Adrenal gland (tissue), 12 donors: ENCODE data around the gene MAPRE3. TPM values are rescaled to one million over a fixed set of nuclear protein-coding genes. Genes with fewer than 3 reads are reported as not detected.

ENCODE experiments used
- DNase-seq, 7 donors: peaks; one replicate each; pipeline ENCODE4 v3.0.0-alpha.2; 2019 to 2020
- H3K27ac ChIP-seq, 5 donors: fragments of 200-600 bp; sonication (generic) in 4 of 5; 1 replicate in 3 of 5; 2 replicates in 2 of 5; pipeline versions ENCODE4 v1.5.1 to v1.8.0; 2016 to 2020; ENCODE audit warnings: mild to moderate bottlenecking in 1 of 5
- H3K27me3 ChIP-seq: fragments of 200-600 bp; 2 replicates; pipeline ENCODE4 v1.8.0; 2021
- H3K36me3 ChIP-seq, 2 donors: fragments of 200-600 bp; replicated peaks in 1 of 2; 1 replicate in 1 of 2; 2 replicates in 1 of 2; pipeline versions ENCODE4 v1.5.1 to v1.8.0; 2018 to 2022
- H3K4me1 ChIP-seq, 2 donors: fragments of 200-600 bp; replicated peaks in 1 of 2; 1 replicate in 1 of 2; 2 replicates in 1 of 2; pipeline versions ENCODE4 v1.5.1 to v1.8.0; 2018 to 2021
- H3K4me3 ChIP-seq, 4 donors: fragments of 200-600 bp; sonication (generic) in 3 of 4; one replicate each; pipeline ENCODE4 v1.5.1; 2016 to 2018
- H3K9me3 ChIP-seq, 3 donors: fragments of 200-600 bp; sonication (generic) in 1 of 3; replicated peaks in 1 of 3; 1 replicate in 2 of 3; 2 replicates in 1 of 3; pipeline versions ENCODE4 v1.5.1 to v1.8.0; 2016 to 2021
- CTCF ChIP-seq, 6 experiments: fragments of 450-650 bp in 4 of 6; fragments of 200-600 bp in 2 of 6; sonication (generic) in 1 of 6; IDR thresholded peaks; 1 replicate in 5 of 6; 2 replicates in 1 of 6; pipeline versions ENCODE4 v1.5.1 to v1.8.0; 2016 to 2021; ENCODE audit warnings: antibody characterized with exemption in 6 of 6, mild to moderate bottlenecking in 2 of 6, moderate library complexity in 1 of 6
- POLR2A ChIP-seq, 2 donors: fragments of 450-650 bp; IDR thresholded peaks; one replicate each; pipeline ENCODE4 v1.6.1; 2017; ENCODE audit warnings: antibody characterized with exemption in 2 of 2, mild to moderate bottlenecking in 2 of 2, moderate library complexity in 1 of 2
- WGBS, 4 donors: extraction: QIAGEN DNeasy Blood & Tissue Kit in 2 of 4; methylation state at CpG; one replicate each; pipeline versions ENCODE4 v1.1.5 to v1.1.7; 2013 to 2017; 5-methylcytosine and 5-hydroxymethylcytosine counted together
- intact Hi-C, 2 donors: fragments of 100-400 bp; cut with DNase I; formaldehyde crosslinking; loops; one replicate each; pipeline versions ENCODE4 v1.14.1 to v1.15.0; 2022 to 2023
- polyA plus RNA-seq, 3 donors: library from polyadenylated mRNA; stranded (reverse); fragments of 200-250 nt in 2 of 3; fragments of 350-450 nt in 1 of 3; fragmentation: Illumina TruSeq in 1 of 3; extraction: RNeasy Lipid Tissue Mini Kit (QIAGEN cat#74804) in 1 of 3; gene quantifications; one replicate each; pipeline ENCODE4 v1.2.3, GENCODE V29; 2013 to 2014
- total RNA-seq, 9 donors: library from RNA; depleted of rRNA in 4 of 9; stranded (reverse); fragments of >200 nt in 4 of 9; fragments of 120-200 nt in 1 of 9; fragmentation: NEBNext Ultra II Directional in 1 of 9; extraction: Animal tissue kit (Norgen Biotek cat#: 25700) in 1 of 9; gene quantifications; one replicate each; pipeline versions ENCODE4 v1.1.0 to v1.2.4, GENCODE V29; 2013 to 2023
- donor health status: healthy with polysubstance abuse.
- donor health status: Bipolar disorder and iron deficiency.
- donor health status: DM: yes; HTN: yes; CAD: no.
- donor health status: DM: no; HTN: no; CAD: no.
- donor health status: DM: no; HTN: no; CAD: no.
- donor health status: DM: yes; HTN: yes; CAD: no.

Gene MAPRE3
- total and polyA plus RNA-seq, 12 donors: 11.0 to 73.0 (median 19.3) TPM

- Histone ChIP-seq H3K4me3 (no peak overlapping the region), H3K36me3 (no peaks in the 10 kb centered on the region), H3K4me1 (peaks cover 3 to 17% of the 10 kb centered on the region in 2 donors), H3K27me3 (no peaks in the 10 kb centered on the region), H3K9me3 (no peaks in the 10 kb centered on the region), H3K27ac (no peak overlapping the region)
- TF ChIP-seq CTCF (IDR thresholded peaks at IDR 0.05) (no peak), POLR2A (IDR thresholded peaks at IDR 0.05) (no peak)
- intact Hi-C loops: no loop called here
- no peak for DNase-seq
- 74 to 86% (median 79%) methylated on average over 5 of the region's 5 CpGs for WGBS, 4 donors
Measured at GRCh38 chr2:26974352-26974751, 3.9 kb downstream of the MAPRE3 start.

GRCh38 chr2:26975102-26975501, 4.7 kb downstream of the MAPRE3 start:
- 55 to 60% (median 59%) methylated on average over 2 of the region's 2 CpGs for WGBS, 4 donors
- DNase-seq: no peak
- Histone ChIP-seq H3K4me3 (no peak overlapping the region), H3K27me3 (no peaks in the 10 kb centered on the region), H3K9me3 (no peaks in the 10 kb centered on the region), H3K4me1 (peaks cover 3 to 12% of the 10 kb centered on the region in 2 donors), H3K36me3 (no peaks in the 10 kb centered on the region), H3K27ac (no peak overlapping the region)
- TF ChIP-seq CTCF (IDR thresholded peaks at IDR 0.05) (no peak), POLR2A (IDR thresholded peaks at IDR 0.05) (no peak)
- intact Hi-C loops: no loop called here

- 74 to 100% (median 91%) methylated on average over 1 of the region's 1 CpG for WGBS, 4 donors
- H3K9me3 ChIP-seq: no peaks in the 10 kb centered on the region
Measured at GRCh38 chr2:26975656-26976055, 5.2 kb downstream of the MAPRE3 start.

GRCh38 chr2:26976237-26976636, 5.8 kb downstream of the MAPRE3 start:
- H3K9me3 ChIP-seq: no peaks in the 10 kb centered on the region
- intact Hi-C loops: no loop called here
- TF ChIP-seq POLR2A (IDR thresholded peaks at IDR 0.05) (no peak), CTCF (IDR thresholded peaks at IDR 0.05) (no peak)
- H3K36me3 ChIP-seq: no peaks in the 10 kb centered on the region
- DNase-seq: no peak
- H3K27ac ChIP-seq: no peak overlapping the region
- H3K4me1 ChIP-seq: peaks cover 0 to 8% of the 10 kb centered on the region in 2 donors
- H3K4me3 ChIP-seq: no peak overlapping the region
- no peaks in the 10 kb centered on the region for H3K27me3 ChIP-seq
- WGBS, 4 donors: 82 to 88% (median 86%) methylated on average over 5 of the region's 5 CpGs

More at GRCh38 chr2:26975656-26976055, 5.2 kb downstream of the MAPRE3 start:
- no peaks in the 10 kb centered on the region for H3K36me3 ChIP-seq
- no peak overlapping the region for H3K4me3 ChIP-seq
- DNase-seq: no peak
- H3K27me3 ChIP-seq: no peaks in the 10 kb centered on the region
- no peak for TF ChIP-seq POLR2A (IDR thresholded peaks at IDR 0.05)
- no peak for TF ChIP-seq CTCF (IDR thresholded peaks at IDR 0.05)
- intact Hi-C loops: no loop called here
- H3K4me1 ChIP-seq: peaks cover 3 to 11% of the 10 kb centered on the region in 2 donors
- H3K27ac ChIP-seq: no peak overlapping the region
